Measurements from ENCODE around the gene ADM2. TPM values are rescaled to one million over a fixed set of nuclear protein-coding genes. Genes with fewer than 3 reads are reported as not detected.

Gene ADM2
- total and polyA plus RNA-seq, 2 of the 13 experiments (the other 11 are each of a cell fraction or from before 2014, with no cell fraction given), result 1.2 to 3.0 TPM

DNA sequence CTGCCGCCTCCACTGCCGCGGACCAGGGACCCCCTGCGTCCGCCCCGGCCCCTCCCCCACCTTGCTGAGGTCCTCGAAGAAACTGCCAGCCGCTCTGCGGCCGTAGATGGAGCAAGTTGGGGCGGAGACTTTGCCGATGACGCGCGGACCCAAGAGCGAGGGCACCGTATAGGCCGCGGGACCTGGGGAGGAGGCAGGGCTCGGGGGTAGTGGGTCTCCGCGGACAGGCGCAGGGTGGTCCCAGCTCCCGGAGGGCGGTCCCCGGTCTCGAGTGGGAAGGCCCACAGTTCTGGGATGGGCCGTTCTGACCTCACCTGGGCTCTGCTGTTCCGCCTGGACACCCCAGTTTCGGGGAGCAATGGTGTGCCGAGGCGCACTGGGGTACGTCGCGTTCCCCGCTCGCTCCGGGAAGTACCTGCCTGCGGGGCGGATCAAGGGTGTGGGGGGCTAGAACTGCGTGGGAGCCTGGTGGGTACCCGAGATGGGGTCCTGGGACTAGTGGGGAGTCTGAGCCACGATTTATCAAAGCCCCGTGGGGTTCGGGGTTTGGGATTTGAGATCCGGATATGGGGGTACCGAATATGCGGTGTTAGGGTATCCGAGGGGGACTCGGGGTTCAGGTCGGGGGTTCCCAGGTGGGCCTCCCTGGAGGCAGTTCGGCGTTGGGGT lies 49.7 kb downstream of the ADM2 start (continued):
- TF ChIP-seq CAMTA2 (CRISPR knock-in tag; IDR thresholded peaks at IDR 0.05; ENCODE audit: borderline replicate concordance) (no peak), DNMT3B (CRISPR knock-in tag; conservative IDR thresholded peaks at IDR 0.05) (no peak), AHR (CRISPR knock-in tag; IDR thresholded peaks at IDR 0.05) (no peak), ZNF549 (CRISPR knock-in tag; IDR thresholded peaks at IDR 0.05) (no peak), PITX1 (CRISPR knock-in tag; IDR thresholded peaks at IDR 0.05) (0 out of 2 replicates have a peak, but pooled peaks have one; percentile 12), MAFG (CRISPR knock-in tag; IDR thresholded peaks at IDR 0.05) (no peak), ZNF501 (CRISPR knock-in tag; IDR thresholded peaks at IDR 0.05) (peak; percentile 8; the same call in 1 of the 2 replicates), ESRRA (CRISPR knock-in tag; IDR thresholded peaks at IDR 0.05; ENCODE audit: low read depth) (no peak), STAT5B (CRISPR knock-in tag; IDR thresholded peaks at IDR 0.05) (no peak), ZNF431 (CRISPR knock-in tag; IDR thresholded peaks at IDR 0.05; ENCODE audit: borderline replicate concordance, low read depth) (no peak), EED (CRISPR knock-in tag; IDR thresholded peaks at IDR 0.05) (0 out of 2 replicates have a peak, but pooled peaks have one; percentile 38), AGO2 (optimal IDR thresholded peaks at IDR 0.05; ENCODE audit: low read depth, low read length) (peak; percentile 13), HOXA9 (CRISPR knock-in tag; IDR thresholded peaks at IDR 0.05; ENCODE audit: borderline replicate concordance) (0 out of 2 replicates have a peak, but pooled peaks have one; percentile 21), NR2C2 (CRISPR knock-in tag; IDR thresholded peaks at IDR 0.05; ENCODE audit: borderline replicate concordance) (peak; percentile 69; the same call in 1 of the 2 replicates), RAD21 (CRISPR knock-in tag; IDR thresholded peaks at IDR 0.05) (no peak), HDAC6 (IDR thresholded peaks at IDR 0.05; ENCODE audit: low read depth, low read length) (no peak), TCF7L2 (IDR thresholded peaks at IDR 0.05; ENCODE audit: low read depth, low read length) (no peak)
- TF ChIP-seq, protein P1, sequence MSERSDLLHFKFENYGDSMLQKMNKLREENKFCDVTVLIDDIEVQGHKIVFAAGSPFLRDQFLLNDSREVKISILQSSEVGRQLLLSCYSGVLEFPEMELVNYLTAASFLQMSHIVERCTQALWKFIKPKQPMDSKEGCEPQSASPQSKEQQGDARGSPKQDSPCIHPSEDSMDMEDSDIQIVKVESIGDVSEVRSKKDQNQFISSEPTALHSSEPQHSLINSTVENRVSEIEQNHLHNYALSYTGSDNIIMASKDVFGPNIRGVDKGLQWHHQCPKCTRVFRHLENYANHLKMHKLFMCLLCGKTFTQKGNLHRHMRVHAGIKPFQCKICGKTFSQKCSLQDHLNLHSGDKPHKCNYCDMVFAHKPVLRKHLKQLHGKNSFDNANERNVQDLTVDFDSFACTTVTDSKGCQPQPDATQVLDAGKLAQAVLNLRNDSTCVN (CRISPR knock-in tag; IDR thresholded peaks at IDR 0.05; ENCODE audit: borderline replicate concordance), result no peak
- TF ChIP-seq, protein P2, sequence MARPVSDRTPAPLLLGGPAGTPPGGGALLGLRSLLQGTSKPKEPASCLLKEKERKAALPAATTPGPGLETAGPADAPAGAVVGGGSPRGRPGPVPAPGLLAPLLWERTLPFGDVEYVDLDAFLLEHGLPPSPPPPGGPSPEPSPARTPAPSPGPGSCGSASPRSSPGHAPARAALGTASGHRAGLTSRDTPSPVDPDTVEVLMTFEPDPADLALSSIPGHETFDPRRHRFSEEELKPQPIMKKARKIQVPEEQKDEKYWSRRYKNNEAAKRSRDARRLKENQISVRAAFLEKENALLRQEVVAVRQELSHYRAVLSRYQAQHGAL (CRISPR knock-in tag; IDR thresholded peaks at IDR 0.05; ENCODE audit: not compliant biosample characterization), result no peak
- TF ChIP-seq, protein P3, sequence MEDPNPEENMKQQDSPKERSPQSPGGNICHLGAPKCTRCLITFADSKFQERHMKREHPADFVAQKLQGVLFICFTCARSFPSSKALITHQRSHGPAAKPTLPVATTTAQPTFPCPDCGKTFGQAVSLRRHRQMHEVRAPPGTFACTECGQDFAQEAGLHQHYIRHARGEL (CRISPR knock-in tag; IDR thresholded peaks at IDR 0.05), result no peak
- TF ChIP-seq, protein P4, sequence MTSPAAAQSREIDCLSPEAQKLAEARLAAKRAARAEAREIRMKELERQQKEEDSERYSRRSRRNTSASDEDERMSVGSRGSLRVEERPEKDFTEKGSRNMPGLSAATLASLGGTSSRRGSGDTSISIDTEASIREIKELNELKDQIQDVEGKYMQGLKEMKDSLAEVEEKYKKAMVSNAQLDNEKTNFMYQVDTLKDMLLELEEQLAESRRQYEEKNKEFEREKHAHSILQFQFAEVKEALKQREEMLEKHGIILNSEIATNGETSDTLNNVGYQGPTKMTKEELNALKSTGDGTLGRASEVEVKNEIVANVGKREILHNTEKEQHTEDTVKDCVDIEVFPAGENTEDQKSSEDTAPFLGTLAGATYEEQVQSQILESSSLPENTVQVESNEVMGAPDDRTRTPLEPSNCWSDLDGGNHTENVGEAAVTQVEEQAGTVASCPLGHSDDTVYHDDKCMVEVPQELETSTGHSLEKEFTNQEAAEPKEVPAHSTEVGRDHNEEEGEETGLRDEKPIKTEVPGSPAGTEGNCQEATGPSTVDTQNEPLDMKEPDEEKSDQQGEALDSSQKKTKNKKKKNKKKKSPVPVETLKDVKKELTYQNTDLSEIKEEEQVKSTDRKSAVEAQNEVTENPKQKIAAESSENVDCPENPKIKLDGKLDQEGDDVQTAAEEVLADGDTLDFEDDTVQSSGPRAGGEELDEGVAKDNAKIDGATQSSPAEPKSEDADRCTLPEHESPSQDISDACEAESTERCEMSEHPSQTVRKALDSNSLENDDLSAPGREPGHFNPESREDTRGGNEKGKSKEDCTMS (CRISPR knock-in tag; conservative IDR thresholded peaks at IDR 0.05), result no peak
- TF ChIP-seq, protein P5, sequence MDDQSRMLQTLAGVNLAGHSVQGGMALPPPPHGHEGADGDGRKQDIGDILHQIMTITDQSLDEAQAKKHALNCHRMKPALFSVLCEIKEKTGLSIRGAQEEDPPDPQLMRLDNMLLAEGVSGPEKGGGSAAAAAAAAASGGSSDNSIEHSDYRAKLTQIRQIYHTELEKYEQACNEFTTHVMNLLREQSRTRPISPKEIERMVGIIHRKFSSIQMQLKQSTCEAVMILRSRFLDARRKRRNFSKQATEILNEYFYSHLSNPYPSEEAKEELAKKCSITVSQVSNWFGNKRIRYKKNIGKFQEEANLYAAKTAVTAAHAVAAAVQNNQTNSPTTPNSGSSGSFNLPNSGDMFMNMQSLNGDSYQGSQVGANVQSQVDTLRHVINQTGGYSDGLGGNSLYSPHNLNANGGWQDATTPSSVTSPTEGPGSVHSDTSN (CRISPR knock-in tag; IDR thresholded peaks at IDR 0.05; ENCODE audit: borderline replicate concordance), result no peak
- TF ChIP-seq, protein P6, sequence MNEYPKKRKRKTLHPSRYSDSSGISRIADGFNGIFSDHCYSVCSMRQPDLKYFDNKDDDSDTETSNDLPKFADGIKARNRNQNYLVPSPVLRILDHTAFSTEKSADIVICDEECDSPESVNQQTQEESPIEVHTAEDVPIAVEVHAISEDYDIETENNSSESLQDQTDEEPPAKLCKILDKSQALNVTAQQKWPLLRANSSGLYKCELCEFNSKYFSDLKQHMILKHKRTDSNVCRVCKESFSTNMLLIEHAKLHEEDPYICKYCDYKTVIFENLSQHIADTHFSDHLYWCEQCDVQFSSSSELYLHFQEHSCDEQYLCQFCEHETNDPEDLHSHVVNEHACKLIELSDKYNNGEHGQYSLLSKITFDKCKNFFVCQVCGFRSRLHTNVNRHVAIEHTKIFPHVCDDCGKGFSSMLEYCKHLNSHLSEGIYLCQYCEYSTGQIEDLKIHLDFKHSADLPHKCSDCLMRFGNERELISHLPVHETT (CRISPR knock-in tag; conservative IDR thresholded peaks at IDR 0.05), result no peak

All from HepG2 (cell line).